GM12878 (cell line): ENCODE data around the gene EBF3. TPM values are rescaled to one million over a fixed set of nuclear protein-coding genes. Genes with fewer than 3 reads are reported as not detected.

Experiments used
- ESRRA ChIP-seq: IDR thresholded peaks from 2 replicates; pipeline ENCODE4 v1.6.1; 2012; ENCODE audit warnings: mild to moderate bottlenecking, low read length, improper control_type of control experiment
- GATAD2B ChIP-seq: fragments of 450-650 bp; conservative IDR thresholded peaks from 2 replicates; pipeline ENCODE4 v1.6.1; 2017; ENCODE audit warnings: low read depth, mild to moderate bottlenecking, moderate library complexity
- KAT2A ChIP-seq: conservative IDR thresholded peaks from 2 replicates; pipeline ENCODE4 v1.6.1; 2011; ENCODE audit warnings: low read depth, low read length; ENCODE audit not compliant: control insufficient read depth
- MYC ChIP-seq: IDR thresholded peaks from 2 replicates; pipeline ENCODE4 v1.6.1; 2011; ENCODE audit warnings: mild to moderate bottlenecking, low read length, moderate library complexity, inconsistent platforms; ENCODE audit not compliant: insufficient read depth, insufficient replicate concordance, insufficient read length, severe bottlenecking
- NFYB ChIP-seq: IDR thresholded peaks from 2 replicates; pipeline ENCODE4 v1.6.1; 2011; ENCODE audit warnings: low read depth, mild to moderate bottlenecking, low read length, improper control_type of control experiment, moderate library complexity; ENCODE audit not compliant: insufficient read depth
- TCF7 ChIP-seq: IDR thresholded peaks from 2 replicates; pipeline ENCODE4 v1.6.1; 2014; ENCODE audit warnings: antibody characterized with exemption, borderline replicate concordance
- ZNF207 ChIP-seq: fragments of 450-650 bp; IDR thresholded peaks from 2 replicates; pipeline ENCODE4 v1.6.1; 2014; ENCODE audit warnings: antibody characterized with exemption, mild to moderate bottlenecking, borderline replicate concordance
- polyA plus RNA-seq, 11 experiments: library from polyadenylated mRNA; depleted of rRNA in 4 of 11; unstranded in 6 of 11; stranded (reverse) in 5 of 11; fragments of >200 nt; fragmentation: Nextera tagmentation in 4 of 11; fragmentation: Illumina TruSeq in 1 of 11; extraction: Ambion mirVana in 4 of 11; extraction: Trizol in 1 of 11; gene quantifications; 1 replicate in 1 of 11; 2 replicates in 10 of 11; pipeline versions ENCODE4 v1.2.1 to v1.2.3, GENCODE V29; 2011 to 2016; ENCODE audit warnings: inconsistent platforms in 2 of 11, missing spikeins in 2 of 11, low read depth in 1 of 11
- total RNA-seq, 4 experiments: library from RNA; depleted of rRNA in 3 of 4; stranded (reverse); fragments of >200 nt in 3 of 4; fragmentation: Illumina TruSeq in 1 of 4; extraction: Trizol in 1 of 4; gene quantifications; 2 replicates each; pipeline versions ENCODE4 v1.2.1 to v1.2.3, GENCODE V29; 2013 to 2021
- TF ChIP-seq, protein P1 (sequence below): IDR thresholded peaks from 2 replicates; pipeline ENCODE4 v1.6.1; 2012; ENCODE audit warnings: mild to moderate bottlenecking, low read depth, low read length
- TF ChIP-seq, protein P2 (sequence below): IDR thresholded peaks from 2 replicates; pipeline ENCODE4 v1.6.1; 2011; ENCODE audit warnings: borderline replicate concordance, low read depth, mild to moderate bottlenecking, moderate library complexity, low read length; ENCODE audit not compliant: insufficient read depth, poor library complexity, severe bottlenecking
- TF ChIP-seq, protein P3 (sequence below): fragments of 450-650 bp; IDR thresholded peaks from 2 replicates; pipeline ENCODE4 v1.6.1; 2017; ENCODE audit warnings: mild to moderate bottlenecking
- TF ChIP-seq, protein P4 (sequence below): fragments of 450-650 bp; IDR thresholded peaks from 2 replicates; pipeline ENCODE4 v1.6.1; 2016; ENCODE audit warnings: mild to moderate bottlenecking

Gene EBF3
- total and polyA plus RNA-seq, 10 of the 15 experiments (the other 5 are each of a cell fraction or from before 2014, with no cell fraction given) = not detected

DNA sequence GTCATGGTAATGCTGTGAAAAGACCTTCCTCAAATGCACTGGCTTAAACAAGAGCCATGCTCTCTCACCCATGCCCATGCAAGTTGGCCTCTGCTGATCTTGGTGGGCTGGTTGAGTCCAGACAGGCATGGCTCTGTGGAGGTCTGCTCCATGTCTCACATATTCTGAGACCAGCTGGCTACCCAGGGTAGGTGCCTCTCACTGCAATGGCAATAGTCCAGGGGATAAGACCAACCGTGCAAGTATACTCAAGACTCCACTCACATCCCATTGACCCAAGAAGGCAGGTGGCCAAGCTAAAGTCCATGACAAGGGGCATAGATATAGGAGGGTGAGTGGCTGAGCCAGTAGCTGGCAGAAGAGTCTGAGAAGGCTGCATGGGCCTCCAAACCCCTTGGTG, 14.2 kb upstream of the EBF3 start (continued):
- TF ChIP-seq, protein P1, sequence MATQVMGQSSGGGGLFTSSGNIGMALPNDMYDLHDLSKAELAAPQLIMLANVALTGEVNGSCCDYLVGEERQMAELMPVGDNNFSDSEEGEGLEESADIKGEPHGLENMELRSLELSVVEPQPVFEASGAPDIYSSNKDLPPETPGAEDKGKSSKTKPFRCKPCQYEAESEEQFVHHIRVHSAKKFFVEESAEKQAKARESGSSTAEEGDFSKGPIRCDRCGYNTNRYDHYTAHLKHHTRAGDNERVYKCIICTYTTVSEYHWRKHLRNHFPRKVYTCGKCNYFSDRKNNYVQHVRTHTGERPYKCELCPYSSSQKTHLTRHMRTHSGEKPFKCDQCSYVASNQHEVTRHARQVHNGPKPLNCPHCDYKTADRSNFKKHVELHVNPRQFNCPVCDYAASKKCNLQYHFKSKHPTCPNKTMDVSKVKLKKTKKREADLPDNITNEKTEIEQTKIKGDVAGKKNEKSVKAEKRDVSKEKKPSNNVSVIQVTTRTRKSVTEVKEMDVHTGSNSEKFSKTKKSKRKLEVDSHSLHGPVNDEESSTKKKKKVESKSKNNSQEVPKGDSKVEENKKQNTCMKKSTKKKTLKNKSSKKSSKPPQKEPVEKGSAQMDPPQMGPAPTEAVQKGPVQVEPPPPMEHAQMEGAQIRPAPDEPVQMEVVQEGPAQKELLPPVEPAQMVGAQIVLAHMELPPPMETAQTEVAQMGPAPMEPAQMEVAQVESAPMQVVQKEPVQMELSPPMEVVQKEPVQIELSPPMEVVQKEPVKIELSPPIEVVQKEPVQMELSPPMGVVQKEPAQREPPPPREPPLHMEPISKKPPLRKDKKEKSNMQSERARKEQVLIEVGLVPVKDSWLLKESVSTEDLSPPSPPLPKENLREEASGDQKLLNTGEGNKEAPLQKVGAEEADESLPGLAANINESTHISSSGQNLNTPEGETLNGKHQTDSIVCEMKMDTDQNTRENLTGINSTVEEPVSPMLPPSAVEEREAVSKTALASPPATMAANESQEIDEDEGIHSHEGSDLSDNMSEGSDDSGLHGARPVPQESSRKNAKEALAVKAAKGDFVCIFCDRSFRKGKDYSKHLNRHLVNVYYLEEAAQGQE = no peak
- TF ChIP-seq GATAD2B = no peak
- TF ChIP-seq ESRRA = no peak
- TF ChIP-seq NFYB = no peak
- no peak for TF ChIP-seq MYC
- TF ChIP-seq, protein P2, sequence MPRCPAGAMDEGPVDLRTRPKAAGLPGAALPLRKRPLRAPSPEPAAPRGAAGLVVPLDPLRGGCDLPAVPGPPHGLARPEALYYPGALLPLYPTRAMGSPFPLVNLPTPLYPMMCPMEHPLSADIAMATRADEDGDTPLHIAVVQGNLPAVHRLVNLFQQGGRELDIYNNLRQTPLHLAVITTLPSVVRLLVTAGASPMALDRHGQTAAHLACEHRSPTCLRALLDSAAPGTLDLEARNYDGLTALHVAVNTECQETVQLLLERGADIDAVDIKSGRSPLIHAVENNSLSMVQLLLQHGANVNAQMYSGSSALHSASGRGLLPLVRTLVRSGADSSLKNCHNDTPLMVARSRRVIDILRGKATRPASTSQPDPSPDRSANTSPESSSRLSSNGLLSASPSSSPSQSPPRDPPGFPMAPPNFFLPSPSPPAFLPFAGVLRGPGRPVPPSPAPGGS = no peak
- no peak for TF ChIP-seq TCF7
- TF ChIP-seq, protein P3, sequence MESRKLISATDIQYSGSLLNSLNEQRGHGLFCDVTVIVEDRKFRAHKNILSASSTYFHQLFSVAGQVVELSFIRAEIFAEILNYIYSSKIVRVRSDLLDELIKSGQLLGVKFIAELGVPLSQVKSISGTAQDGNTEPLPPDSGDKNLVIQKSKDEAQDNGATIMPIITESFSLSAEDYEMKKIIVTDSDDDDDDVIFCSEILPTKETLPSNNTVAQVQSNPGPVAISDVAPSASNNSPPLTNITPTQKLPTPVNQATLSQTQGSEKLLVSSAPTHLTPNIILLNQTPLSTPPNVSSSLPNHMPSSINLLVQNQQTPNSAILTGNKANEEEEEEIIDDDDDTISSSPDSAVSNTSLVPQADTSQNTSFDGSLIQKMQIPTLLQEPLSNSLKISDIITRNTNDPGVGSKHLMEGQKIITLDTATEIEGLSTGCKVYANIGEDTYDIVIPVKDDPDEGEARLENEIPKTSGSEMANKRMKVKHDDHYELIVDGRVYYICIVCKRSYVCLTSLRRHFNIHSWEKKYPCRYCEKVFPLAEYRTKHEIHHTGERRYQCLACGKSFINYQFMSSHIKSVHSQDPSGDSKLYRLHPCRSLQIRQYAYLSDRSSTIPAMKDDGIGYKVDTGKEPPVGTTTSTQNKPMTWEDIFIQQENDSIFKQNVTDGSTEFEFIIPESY = no peak
- no peak for TF ChIP-seq KAT2A
- TF ChIP-seq ZNF207 = no peak
- TF ChIP-seq, protein P4, sequence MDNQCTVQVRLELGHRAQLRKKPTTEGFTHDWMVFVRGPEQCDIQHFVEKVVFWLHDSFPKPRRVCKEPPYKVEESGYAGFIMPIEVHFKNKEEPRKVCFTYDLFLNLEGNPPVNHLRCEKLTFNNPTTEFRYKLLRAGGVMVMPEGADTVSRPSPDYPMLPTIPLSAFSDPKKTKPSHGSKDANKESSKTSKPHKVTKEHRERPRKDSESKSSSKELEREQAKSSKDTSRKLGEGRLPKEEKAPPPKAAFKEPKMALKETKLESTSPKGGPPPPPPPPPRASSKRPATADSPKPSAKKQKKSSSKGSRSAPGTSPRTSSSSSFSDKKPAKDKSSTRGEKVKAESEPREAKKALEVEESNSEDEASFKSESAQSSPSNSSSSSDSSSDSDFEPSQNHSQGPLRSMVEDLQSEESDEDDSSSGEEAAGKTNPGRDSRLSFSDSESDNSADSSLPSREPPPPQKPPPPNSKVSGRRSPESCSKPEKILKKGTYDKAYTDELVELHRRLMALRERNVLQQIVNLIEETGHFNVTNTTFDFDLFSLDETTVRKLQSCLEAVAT = no peak
